Endometrial microvascular endothelial cells (primary cell): ENCODE data around the gene IL12RB1. TPM values are rescaled to one million over a fixed set of nuclear protein-coding genes. Genes with fewer than 3 reads are reported as not detected.
"Not testable (repeated sequence)": the region's sequence is repeated elsewhere in the genome, so short reads cannot be mapped to it uniquely, and the experiment has no call there.

Source experiments
- in situ Hi-C: cut with HindIII; loops from 2 replicates; pipeline ENCODE4 v1.10.0; 2017; ENCODE audit warnings: low sequenced_read_pairs, low pct_unique_long_range_greater_than_20kb; ENCODE audit errors: inconsistent ontology term
- total RNA-seq: library from RNA; depleted of rRNA; stranded (reverse); fragments of >200 nt; gene quantifications from one replicate; pipeline ENCODE4 v1.2.3, GENCODE V29; 2015; ENCODE audit errors: inconsistent ontology term

IL12RB1 gene
- total RNA-seq, 1 donor from 2014 or later: 0.74 TPM

GRCh38 chr19:18059297-18059696 lies 27.4 kb downstream of the IL12RB1 start:
- in situ Hi-C loops: no loop called here

- in situ Hi-C loops: no loop called here
These were observed 28.3 kb downstream of the IL12RB1 start for GRCh38 chr19:18058208-18059009.

GRCh38 chr19:18057557-18057956 lies 29.2 kb downstream of the IL12RB1 start:
- in situ Hi-C loops: no loop called here

- in situ Hi-C loops: no loop called here
These were observed 30.8 kb downstream of the IL12RB1 start for GRCh38 chr19:18055967-18056366.

- in situ Hi-C loops: no loop called here
These were observed 33.0 kb downstream of the IL12RB1 start for GRCh38 chr19:18053576-18054219.

GRCh38 chr19:18051887-18052286 lies 34.8 kb downstream of the IL12RB1 start:
- in situ Hi-C loops: no loop called here

- in situ Hi-C loops: no loop called here
These were observed 37.3 kb downstream of the IL12RB1 start for GRCh38 chr19:18049385-18049784.

GRCh38 chr19:18046059-18046718 lies 40.5 kb downstream of the IL12RB1 start:
- in situ Hi-C loops: no loop called here

- in situ Hi-C loops: no loop called here
These were observed 41.3 kb downstream of the IL12RB1 start for GRCh38 chr19:18045307-18046050.

- in situ Hi-C loops: no loop called here
These were observed 41.9 kb downstream of the IL12RB1 start for GRCh38 chr19:18044825-18045304.

GRCh38 chr19:18043676-18044075 lies 43.1 kb downstream of the IL12RB1 start:
- in situ Hi-C loops: no loop called here

GRCh38 chr19:18041054-18041453 lies 45.7 kb downstream of the IL12RB1 start:
- in situ Hi-C loops: no loop called here

GRCh38 chr19:18032102-18032501 lies 54.6 kb downstream of the IL12RB1 start:
- in situ Hi-C loops: not testable (repeated sequence)

GRCh38 chr19:18031401-18031800 lies 55.3 kb downstream of the IL12RB1 start:
- in situ Hi-C loops: not testable (repeated sequence)

GRCh38 chr19:18029617-18030338 lies 57.0 kb downstream of the IL12RB1 start:
- in situ Hi-C loops: no loop called here

GRCh38 chr19:18027151-18027550 lies 59.6 kb downstream of the IL12RB1 start:
- in situ Hi-C loops: no loop called here

GRCh38 chr19:18023622-18024251 lies 63.0 kb downstream of the IL12RB1 start:
- in situ Hi-C loops: no loop called here

- in situ Hi-C loops: no loop called here
These were observed 65.5 kb downstream of the IL12RB1 start for GRCh38 chr19:18021121-18021755.
